Bronchial epithelial cell (primary cell): ENCODE measurements around the gene PDE5A. TPM values are rescaled to one million over a fixed set of nuclear protein-coding genes. Genes with fewer than 3 reads are reported as not detected.
A peak's percentile ranks its signal among the peaks of the same experiment; 100 is the strongest.

Experiments used
- DNase-seq: peaks from one replicate; pipeline ENCODE4 v3.0.0-alpha.2; 2010; ENCODE audit warnings: low read depth
- FAIRE-seq: peaks from 2 replicates; lab custom pipeline; 2011; peaks lifted over from hg19 to GRCh38; lab: Jason Lieb, UNC
- H3K27me3 ChIP-seq: 2 replicates; pipeline ENCODE4 v1.5.1; 2011; ENCODE audit warnings: low read length; ENCODE audit not compliant: control insufficient read depth, insufficient read depth
- H3K36me3 ChIP-seq: 2 replicates; pipeline ENCODE4 v1.5.1; 2011; ENCODE audit warnings: low read length; ENCODE audit not compliant: control insufficient read depth, insufficient read depth
- H3K4me3 ChIP-seq: 2 replicates; pipeline ENCODE4 v1.5.1; 2011; ENCODE audit warnings: mild to moderate bottlenecking, low read depth, low read length, control low read depth
- CTCF ChIP-seq: IDR thresholded peaks from 2 replicates; pipeline ENCODE4 v1.5.1; 2011; ENCODE audit warnings: mild to moderate bottlenecking, moderate library complexity, low read length, control low read depth, inconsistent platforms; ENCODE audit not compliant: insufficient read depth, severe bottlenecking
- total RNA-seq: library from RNA; depleted of rRNA; stranded (reverse); fragments of >200 nt; gene quantifications from 2 replicates; pipeline ENCODE4 v1.2.1, GENCODE V29; 2014

PDE5A gene
- total RNA-seq, 1 donor from 2014 or later, result 5.8 TPM

DNA sequence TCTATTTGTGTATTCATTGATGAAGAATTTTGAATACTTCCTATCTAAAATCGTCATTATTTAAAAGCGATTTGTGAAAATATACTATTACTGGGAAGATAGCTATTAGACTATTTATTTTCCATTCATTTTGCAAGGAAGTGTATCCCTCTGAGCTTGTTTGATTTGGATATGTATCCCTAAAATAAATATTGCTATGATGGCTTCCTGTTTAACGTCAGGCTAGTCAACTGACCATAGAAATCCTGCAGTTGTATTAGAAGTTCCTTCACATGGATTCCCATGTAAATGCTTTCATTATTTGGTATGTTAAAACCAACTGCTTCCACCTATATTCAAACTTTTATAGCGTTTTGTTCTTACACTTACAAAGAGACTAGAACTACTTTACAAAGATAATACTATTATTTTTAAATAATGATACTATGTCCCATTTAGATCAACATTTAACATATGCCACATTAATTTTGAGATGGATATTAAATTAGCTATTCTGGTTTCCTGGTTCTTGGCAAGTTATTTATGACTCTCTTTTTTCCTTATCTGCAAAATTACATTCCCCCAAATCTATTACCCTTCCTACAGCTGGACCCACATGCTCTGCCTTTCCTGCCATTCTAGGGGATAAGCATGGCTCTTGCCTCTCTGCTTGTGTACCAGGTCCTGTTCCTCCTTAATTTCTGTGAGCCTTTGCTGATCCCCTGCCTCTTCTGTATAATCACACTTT, 26.7 kb upstream of the PDE5A start:
- H3K36me3 ChIP-seq, result no peaks in the 10 kb centered on the region
- FAIRE-seq, result no peak
- TF ChIP-seq CTCF, result no peak
- DNase-seq, result no peak
- no peak overlapping the region for H3K4me3 ChIP-seq
- H3K27me3 ChIP-seq, result no peaks in the 10 kb centered on the region

DNA sequence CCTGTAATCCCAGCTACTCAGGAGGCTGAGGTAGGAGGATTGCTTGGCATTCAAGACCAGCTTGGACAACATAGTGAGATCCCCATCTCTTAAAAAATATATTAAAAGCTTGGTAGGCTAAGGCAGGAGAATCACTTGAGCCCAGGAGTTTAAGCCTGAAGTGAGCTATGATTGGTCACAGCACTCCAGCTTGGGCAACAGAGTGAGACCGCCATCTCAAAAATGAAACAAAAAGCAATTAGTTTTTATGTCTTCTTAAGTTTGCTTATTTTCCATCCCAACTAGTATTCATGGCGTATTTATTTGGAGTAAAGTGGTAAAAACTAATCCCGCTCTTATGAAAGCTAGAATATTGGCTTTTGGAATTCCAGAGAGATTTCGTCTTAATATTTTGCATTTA, 25.4 kb upstream of the PDE5A start:
- no peaks in the 10 kb centered on the region for H3K27me3 ChIP-seq
- FAIRE-seq (no peak), DNase-seq (no peak)
- no peak overlapping the region for H3K4me3 ChIP-seq
- H3K36me3 ChIP-seq, result no peaks in the 10 kb centered on the region
- no peak for TF ChIP-seq CTCF

- Histone ChIP-seq H3K4me3 (no peak overlapping the region), H3K27me3 (no peaks in the 10 kb centered on the region), H3K36me3 (no peaks in the 10 kb centered on the region)
- TF ChIP-seq CTCF, result no peak
- FAIRE-seq (no peak), DNase-seq (peak; percentile 16)
Measured at GRCh38 chr4:119652998-119653397, 24.4 kb upstream of the PDE5A start.

- H3K27me3 ChIP-seq, result no peaks in the 10 kb centered on the region
Measured at GRCh38 chr4:119648398-119648797, 19.8 kb upstream of the PDE5A start.

DNA sequence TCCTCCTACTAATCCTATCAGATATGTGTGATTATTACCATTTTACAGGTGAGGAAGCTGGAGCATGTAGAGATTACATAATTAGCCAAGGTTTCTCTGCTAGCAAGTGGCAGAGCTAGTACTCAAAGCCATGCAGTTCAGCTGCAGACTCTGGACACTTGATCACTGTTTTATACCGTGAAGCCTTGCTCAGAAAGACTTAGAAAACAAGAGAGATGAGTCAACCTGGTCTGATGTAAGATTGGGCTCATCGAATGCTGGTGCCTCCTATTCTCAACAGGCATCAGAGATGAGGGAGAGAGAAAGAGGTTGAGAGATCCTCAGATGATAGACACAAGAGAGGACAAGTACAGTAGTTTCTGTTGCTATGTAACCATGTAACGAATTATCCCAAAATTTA, 19.0 kb upstream of the PDE5A start:
- DNase-seq, result peak; percentile 35
- Histone ChIP-seq H3K4me3 (no peak overlapping the region), H3K36me3 (no peaks in the 10 kb centered on the region), H3K27me3 (no peaks in the 10 kb centered on the region)
- TF ChIP-seq CTCF, result no peak
- FAIRE-seq, result peak; percentile 36

More at GRCh38 chr4:119648398-119648797, 19.8 kb upstream of the PDE5A start:
- no peaks in the 10 kb centered on the region for H3K36me3 ChIP-seq
- H3K4me3 ChIP-seq, result no peak overlapping the region
- FAIRE-seq, result no peak
- DNase-seq, result no peak
- TF ChIP-seq CTCF, result no peak
